Suppressor macrophage treated with lipopolysaccharide for 1 hour (primary cell): ENCODE data around the gene CYB5R2.

Experiments used
- DNase-seq, 3 donors: peaks; one replicate each; pipeline ENCODE4 v3.0.0-alpha.2; 2020 to 2022

Gene CYB5R2

DNA sequence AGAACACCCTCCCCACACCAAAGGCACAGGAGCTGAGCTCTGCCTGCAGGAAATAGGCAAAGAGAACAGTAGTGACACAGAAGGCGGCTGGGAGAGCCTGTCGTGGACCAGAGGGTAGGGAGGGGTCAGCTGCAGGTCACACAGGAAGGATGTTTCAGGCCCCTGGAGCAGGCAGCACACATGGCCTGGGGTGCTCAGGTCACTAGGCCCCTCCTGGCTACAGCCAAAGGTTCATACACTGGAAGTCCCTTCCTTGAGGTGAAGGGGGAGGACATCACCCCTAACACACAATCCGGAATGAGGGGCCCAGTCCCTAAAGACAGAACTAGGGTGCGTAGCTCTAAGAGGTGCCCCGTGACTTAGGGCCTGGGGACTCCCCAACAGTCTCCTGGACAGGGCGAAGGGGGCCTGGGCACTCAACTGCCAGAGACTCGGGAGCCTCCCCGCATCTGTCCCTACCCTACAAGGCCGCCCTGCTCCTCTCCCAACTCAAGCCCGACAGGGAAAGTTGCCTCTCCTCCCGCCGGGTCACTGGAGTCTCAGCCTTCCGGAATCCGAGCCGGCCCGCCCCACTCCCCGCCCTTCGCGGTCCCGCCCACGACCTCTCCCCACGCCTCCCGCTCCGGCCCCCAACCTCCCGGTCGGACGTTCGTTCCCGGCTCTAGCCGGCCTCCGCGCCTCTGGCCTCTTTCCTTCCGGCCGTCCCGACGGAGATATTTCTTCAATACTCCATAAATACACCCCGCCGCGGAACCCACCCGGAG, at the start of gene CYB5R2:
Gene CYB5R2, minus strand, starts transcription at position 541 of the 764 bp plus-strand sequence. CDS start 675 bp downstream, outside the sequence.
- peak; percentile 61 to 79 (median 64) for DNase-seq

DNA sequence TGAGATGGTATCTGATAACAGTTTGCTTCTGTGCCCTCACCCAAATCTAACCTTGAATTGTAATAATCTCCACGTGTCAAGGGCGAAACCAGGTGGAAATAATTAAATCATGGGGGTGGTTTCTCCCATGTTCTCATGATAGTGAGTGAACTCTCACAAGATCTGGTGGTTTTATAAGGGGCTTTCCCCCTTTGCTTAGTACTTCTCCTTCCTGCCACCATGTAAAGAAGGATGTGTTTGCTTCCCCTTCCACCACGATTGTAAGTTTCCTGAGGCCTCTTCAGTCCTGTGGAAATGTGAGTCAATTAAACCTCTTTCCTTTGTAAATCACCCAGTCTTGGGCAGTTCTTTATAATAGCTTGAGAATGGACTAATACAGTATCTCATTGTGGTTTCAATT, 41.5 kb upstream of the CYB5R2 start:
- peak; percentile 41 to 59 (median 47) for DNase-seq

DNA sequence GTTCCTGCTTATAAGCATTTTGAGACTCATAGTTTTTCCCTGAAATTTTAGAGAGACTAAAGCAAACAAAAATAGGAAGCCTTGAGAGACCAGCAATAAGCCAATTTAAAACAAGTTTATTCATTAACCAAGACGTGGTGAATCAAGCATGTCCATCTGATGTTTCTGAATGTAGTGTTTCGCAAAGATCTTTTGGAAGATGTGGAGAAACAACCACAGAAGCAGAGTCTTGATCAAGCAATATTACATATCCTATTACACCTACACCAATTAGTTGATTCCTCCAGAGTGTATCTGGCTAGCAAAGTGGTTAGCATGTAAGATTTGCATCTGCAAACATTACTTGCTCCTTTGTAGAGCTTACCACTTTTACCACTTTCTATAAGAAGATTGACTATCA, 33.1 kb upstream of the CYB5R2 start, which contains the start of gene OVCH2:
Gene OVCH2, minus strand, starts transcription at position 101 of the 400 bp plus-strand sequence. Its CDS starts 83 bp downstream, at position 18.
- DNase-seq: no peak

DNA sequence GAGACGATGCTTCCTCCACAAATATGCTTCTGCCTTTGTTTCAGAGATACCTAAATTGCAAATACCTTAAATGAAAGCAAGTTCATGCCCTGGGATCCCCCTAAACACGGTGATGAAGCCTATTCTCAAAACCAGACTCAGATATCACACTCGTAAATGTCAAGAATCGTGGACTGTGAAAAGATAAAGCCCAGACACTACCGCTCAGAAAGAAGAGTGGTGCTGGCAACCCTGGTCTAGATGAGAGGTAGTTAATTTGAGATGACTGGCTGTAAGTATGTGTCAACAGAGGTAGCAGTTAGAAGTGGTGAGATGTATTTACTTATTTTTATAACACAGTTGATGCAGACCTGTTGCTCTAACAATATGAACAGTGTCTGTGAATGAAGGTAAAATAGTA, 30.4 kb upstream of the CYB5R2 start:
- DNase-seq: no peak

DNA sequence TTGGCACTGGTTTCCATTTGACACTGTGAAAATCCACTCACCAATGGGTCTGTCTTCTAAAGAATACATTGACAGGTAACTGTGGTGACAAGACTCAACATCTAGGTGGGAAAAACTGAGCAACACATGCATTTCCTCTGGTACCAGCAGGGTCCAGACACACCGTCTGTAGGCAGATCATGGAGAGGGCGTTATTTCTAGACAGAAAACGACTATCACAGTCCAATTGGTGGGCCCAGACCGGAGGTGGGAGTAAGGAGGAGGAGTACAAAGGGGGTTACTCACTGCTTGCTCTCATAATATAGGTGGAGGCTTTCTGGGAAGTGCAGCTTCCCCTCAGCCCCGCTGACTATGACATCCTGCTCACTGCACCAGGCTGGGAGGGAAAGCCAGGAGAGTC, 23.1 kb upstream of the CYB5R2 start:
- no peak for DNase-seq

DNA sequence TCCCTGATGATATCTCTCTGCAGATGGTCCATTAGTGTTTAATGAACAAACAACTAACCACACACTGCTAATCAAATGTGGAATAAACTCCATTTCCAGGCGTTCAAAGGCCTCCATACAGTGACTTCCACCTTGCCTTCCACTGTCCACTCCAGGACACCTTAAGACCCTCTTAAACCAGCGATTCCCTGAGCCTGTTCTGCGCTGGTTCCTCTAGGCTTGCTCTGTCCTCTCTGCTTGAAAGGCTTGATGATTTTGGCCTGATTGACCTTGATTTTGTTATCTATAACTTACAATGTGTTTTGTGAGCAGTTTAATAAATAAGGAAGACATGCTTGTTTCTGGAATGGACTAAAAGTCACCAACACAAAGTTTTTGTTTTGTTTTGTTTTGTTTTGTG, 20.9 kb upstream of the CYB5R2 start:
- no peak for DNase-seq

DNA sequence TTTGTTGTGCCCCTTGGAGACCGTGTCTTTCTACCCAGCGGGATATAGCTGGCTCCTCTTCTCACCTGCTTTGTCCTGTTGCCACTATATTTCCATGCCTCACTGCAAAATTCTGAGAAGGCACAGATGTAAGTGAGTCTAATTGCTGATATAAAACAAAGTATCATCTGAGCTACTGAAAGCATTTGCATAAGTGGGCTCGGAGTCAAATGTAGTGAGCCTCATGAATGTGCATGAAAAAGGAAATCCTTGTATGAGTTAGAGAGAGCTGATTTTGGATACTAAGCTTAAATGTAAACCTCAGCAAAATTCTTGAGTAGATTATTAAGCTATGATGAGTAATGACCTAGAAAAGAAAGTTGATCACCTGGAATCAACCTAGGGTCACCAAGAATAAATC, 19.1 kb upstream of the CYB5R2 start:
- no peak for DNase-seq

DNA sequence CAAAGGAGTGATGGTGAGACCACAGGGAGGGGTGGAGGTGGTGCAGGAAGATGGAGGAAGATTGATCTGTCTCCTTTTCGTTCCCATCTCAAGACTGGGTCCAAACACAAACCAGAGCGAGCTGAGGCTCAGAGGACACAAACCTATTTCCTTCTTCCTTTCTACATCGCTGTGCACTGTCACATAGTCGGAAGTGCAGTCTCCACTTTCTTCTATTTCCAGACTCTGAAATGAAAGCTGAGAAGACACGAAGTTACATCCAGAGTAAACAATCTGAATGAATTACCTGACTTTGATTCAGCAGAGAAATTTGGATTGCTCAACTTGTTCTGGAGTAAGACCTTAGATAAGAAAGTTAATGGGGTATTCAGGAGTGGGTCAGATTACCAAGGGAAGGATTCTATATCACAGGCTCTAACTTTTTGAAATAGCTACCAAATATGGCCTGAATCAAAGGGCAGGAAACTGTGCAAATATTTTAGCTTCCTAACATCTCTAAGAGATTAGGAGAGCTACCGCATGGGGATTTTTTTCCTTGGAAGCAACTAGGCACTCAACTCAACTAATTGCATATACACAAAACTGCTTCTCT, 18.6 kb upstream of the CYB5R2 start:
- no peak for DNase-seq

DNA sequence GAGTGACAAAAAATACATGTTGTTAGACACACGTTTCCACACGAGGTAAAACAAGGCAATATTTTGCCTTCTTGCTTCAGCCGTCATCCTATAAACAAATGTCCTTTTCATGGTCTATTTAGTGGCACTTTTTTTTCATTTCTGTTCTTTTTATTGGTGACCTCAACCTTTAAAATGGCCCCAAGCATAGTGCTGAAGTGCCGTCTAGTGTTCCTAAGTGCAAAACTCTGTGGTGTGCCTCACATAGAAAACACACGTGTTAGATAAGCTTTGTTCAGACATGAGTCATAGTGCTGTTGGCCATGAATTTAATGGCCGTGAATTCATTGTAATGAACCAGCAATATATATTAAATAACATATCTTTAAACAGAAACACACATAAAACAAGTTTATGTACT, 17.3 kb upstream of the CYB5R2 start:
- DNase-seq: peak in 2 of 3 donors; percentile 44 to 57

DNA sequence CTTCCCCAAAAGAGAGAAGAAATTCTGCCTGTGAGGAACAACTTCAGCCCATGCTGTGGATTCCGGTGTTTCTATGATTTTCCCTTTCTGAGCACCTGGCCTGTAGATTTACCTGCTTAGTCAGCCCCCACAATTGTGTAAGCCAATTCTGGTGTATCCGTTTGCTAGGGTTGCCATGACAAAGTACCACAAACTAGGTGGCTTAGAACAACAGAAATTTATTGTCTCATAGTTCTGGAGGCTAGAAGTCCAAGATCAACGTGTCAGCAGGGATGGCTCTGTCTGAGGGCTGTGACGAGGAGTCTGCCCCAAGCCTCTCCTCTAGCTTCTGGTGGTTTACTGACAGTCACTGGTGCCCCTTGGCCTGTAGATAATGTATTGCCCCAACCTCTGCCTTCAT, 15.9 kb upstream of the CYB5R2 start:
- DNase-seq: no peak

DNA sequence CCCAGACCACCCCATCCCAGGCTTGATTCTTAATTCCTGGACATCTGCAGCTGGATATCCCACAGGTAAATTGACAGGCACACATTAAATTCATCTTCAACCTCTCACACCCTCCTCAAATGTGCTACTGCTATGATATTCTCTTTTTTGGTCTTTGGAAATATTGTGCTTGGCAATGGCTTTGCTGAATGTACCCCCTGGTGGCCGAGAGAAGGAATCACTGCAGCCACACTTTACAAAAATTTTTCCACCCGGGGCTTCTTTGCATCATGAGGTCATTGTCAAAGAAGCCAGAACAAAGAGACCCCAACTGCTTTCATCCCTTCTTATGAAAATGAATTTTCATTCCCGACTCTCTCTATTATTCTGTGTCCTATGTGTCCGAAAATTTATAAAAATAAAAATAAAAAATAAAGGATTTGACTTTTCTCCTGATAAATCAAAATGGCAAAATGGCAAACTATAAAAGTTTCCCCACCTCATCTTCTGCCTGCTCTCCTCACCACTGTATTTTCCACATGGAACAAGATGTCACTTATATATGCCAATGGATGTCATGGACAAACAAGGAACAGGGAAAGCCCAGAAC, 15.0 kb upstream of the CYB5R2 start:
- peak; percentile 55 to 61 (median 59) for DNase-seq

DNA sequence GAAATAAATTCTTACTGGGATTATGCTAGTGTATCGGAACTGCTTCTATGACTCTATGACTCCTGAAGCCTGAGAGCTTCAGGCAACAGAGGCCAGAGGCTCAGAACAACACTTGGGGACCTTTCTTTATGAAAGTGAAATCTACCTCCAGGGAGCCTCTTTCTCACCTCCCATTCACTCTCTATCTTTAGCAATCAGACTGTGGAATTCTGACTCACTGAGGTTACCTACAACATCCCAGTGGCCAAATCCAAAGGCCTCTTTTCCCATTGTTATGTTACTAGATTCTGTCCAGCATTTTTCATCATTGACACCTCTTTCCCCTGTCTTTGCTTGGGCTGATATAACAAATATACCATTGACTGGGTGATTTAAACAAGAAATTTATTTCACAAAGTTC, 14.1 kb upstream of the CYB5R2 start:
- DNase-seq: no peak

DNA sequence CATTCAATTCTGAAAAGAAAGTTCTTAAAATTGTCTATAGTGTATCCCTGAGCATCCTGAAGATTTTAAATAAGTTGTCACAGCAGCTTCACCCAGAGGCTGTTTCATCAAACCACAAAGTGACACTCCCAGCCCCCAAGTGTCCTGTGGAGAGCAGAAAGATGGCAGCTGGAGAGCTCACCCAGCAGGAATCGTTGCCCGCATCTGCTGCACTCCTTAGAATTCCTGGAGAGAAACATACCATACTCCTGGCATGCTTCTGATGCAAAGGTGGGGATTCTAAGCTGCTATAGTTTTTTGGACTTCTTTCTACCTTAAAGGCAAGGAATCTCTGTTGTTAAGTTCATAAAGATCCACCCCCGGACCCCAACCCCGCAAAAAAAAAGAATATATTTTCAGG, 13.5 kb upstream of the CYB5R2 start:
- no peak for DNase-seq

DNA sequence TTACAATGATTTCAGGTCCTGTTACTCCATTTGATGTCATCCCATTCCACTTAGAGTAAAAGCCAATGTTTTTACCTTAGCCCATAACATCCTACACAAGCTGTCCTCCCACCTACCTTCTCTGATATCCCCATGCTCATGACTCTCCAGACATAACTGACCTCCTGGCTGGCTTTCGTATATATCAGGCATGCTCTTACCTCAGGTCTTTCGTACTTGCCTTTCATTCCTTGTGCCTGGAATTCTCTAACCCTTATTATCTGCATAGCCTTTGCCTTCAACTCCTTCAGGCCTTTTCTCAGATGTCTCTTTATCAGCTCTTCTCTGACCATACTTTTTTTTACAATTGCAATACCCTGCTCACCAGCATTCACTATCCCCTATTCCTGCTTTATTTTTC, 10.3 kb upstream of the CYB5R2 start:
- no peak for DNase-seq

DNA sequence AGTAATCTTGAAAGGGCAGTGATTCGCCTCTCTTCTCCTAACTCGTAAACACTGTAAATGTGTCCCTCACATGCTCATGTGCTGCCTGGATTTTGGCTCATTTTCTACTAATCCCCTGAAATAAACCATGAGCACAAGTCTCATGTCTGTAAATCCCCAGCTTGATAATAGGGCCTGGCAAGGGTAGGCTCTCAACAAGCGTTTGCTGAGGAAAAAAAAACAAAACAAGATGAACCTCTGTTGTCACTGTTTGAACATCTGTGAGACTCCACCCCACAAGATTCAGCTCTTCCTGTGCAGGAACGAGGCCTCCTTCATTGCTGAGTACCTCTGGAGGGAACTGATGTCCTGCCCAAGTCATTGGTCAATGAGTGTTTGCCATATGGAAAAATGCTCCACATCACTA, 4.5 kb upstream of the CYB5R2 start:
- DNase-seq: no peak

DNA sequence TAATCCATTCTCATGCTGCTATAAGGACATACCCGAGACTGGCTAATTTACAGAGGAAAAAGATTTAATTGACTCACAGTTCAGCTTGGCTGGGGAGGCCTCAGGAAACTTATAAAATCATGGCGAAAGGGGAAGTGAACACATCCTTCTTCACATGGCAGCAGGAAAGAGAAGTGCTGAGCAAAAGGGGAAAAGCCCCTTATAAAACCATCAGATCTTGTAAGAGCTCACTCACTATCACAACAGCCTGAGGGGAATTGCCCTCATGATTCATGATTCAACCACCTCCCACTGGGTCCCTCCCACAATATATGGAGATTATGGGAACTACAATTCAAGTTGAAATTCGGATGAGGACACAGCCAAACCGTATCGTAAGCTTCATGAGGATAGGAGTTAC, 3.8 kb upstream of the CYB5R2 start:
- peak; percentile 71 to 92 (median 84) for DNase-seq

DNA sequence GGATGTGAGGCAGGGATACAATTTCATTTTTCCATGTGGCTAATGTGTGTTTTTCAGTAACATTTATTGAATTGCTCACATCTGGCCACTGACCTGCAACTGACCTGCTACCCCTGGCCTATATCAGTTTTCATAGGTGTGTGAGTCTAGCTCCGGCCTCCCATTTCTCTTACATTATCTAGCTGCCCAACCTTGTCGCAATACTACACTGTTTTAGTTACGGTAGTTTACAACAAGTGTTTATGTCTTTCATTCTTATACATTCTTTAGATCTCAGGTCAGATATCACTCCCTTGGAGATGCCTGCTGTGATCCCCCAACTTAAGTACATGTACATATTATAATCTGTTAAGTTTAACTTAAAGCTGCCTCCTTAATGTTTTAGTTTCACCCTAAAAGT, 2.3 kb upstream of the CYB5R2 start:
- no peak for DNase-seq

DNA sequence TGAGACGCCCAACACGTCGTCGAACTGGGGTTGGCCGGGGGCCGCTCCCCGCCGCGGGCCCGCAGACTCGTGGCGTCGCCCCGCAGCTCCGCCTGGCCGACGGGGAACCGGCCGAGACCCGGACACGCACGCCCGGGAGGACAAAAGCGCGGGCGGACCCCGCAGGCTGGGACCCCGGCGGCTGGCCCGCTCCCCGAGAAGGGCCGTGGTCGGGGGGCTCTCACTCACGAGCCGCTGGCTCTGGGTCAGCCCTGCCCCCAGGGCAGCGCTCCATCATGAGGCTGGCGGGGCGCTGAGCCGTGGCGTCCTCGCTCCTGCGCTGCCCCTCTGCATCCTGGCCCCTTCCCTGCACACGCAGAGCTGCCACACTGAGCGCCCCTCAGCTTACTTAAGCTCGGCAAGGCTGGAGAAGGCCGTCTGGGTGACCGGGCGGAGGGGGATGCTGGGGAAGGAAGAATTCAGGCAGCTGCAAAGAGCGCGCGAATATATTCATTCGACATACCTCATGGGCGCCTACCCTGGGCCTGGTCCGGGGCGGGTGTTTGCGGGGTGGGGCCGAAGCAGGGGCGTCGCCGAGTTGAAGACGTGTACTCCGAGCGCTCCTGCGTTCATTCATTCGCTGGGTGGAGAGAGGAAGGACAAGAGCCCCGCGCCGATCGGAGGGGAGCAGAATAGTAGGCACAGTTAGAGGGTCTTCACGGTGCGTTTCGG, 579 bp upstream of the CYB5R2 start:
- DNase-seq: peak in 1 of 3 donors; percentile 15

DNA sequence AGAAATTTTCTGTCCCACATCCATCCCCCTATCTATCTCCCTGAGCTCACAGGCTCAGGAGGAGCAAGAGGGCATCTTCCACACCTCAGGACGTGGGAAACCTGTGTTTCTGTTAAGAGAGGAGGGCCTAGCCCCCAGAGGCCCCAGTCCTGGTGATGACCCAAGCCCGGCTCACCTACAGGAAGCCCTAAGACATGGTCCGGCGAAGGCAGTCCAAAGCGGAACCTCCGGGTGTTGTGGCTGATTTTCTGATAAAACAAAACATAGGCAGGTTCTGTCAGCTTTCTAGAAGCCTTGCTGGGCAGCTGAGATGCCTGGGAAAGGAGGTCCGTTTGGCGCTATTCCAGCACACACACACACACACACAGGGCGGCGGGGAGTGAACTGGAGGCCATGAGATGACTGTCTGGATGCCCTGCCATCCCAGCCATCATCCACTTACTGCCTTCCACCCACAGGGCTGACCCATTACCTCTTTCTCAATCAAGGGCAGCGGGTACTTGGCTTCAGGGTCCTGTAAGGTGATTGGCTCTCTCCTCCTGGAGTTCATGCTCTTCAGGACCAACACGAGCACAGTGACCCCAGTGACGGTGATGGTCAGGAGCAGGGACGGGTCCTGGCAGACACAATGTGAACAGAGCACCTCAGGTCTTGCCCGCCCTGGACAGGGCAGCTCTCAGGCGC, 882 bp downstream of the CYB5R2 start:
- no peak for DNase-seq

DNA sequence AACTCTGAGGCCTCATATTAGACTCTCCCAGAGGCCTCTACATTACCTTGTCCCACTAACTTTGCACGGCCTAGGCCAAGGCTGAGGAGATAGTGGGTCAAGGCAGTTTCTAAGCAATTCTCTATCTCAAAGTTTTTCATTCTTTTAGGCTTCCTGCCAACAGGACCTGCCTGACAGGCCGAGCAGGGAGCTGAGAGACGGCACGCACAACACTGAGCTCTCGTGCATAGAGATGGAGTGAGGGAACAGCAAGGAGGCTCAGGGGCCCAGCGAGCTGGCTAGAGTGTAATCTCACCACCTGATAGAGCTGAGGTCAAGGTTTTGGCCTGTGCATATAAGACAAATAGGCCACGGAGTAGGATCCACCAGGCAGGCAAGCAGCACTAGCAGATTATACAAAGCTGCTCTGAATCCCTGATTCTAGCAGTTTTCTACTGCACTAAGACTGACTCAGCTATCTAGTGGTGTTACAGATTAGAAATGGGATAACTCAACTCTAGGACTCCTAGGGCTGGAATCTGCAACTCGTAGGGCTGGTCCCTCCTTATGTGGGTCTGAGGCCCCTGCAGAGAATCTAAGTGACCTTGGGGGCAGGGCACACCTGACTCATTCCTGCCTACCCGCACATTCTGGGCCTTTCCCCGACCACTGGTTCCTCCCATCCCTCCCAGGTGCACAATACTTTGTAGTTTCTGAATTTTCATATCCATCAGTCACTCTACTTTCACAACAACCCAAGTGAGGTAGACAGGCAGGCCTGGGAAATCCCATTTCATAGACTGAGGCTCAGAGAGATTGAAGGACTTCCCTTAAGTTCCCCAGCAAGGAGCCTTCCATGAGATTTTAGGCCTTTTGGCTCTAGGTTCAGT, 1.7 kb downstream of the CYB5R2 start:
- DNase-seq: peak; percentile 23 to 59 (median 26)

DNA sequence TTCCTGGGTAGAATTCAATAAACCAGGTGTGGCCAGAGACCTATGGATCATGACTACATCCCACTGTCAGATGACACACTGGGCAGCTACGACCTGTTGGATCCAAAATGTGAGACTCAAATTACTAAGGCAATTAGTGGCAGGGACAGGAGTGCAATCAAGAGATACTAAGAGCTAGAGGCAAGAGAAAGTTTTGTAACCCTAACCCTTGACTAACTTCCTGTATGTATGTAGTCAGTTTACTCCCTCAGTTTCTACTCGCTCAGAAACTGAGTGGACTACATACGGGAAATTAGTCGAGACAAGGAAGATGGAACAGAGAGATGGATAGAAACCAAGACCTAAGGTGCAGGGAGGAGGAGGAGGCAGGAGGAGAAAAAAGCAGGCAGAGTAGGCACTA, 2.7 kb downstream of the CYB5R2 start:
- DNase-seq: peak in 2 of 3 donors; percentile 19 to 55

DNA sequence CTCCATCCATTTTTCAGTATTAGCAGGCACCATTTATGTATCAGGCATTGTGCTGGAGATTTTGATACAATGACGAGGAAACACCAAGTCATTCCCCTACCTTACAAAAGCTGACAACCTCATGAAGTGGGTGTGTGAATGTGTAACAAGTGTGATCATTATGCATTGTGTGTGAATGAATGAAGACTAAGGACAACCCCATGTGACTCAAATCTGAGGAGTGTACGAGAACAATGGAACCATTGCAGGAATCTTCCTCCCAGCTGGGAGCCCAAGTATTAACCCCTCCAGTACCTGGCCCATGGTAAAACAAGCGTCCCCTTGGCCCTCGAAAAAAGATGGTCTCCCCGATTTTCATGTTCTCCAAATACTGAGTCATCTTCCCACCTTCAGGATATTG, 4.4 kb downstream of the CYB5R2 start:
- no peak for DNase-seq
